T-cell (primary cell): ENCODE data around the gene OIP5. TPM values are rescaled to one million over a fixed set of nuclear protein-coding genes. Genes with fewer than 3 reads are reported as not detected.

ENCODE experiments used
- ATAC-seq, 4 experiments: fragments of 200-7000 bp in 3 of 4; fragments of 150-1000 bp in 1 of 4; cut with Tn5 transposase; replicated peaks in 1 of 4; 1 replicate in 3 of 4; 2 replicates in 1 of 4; pipeline ENCODE4 v1.10.0; 2021; ENCODE audit warnings: moderate library complexity in 3 of 4, mild to moderate bottlenecking in 2 of 4, moderate number of reproducible peaks in 1 of 4
- CTCF ChIA-PET, 2 donors: fragments of 300-600 bp; sonication (Branson Sonifier 250); formaldehyde crosslinking; loops; one replicate each; lab custom pipeline; 2022; ENCODE audit warnings: antibody characterized with exemption in 2 of 2; lab: Charles Lee
- POLR2A ChIA-PET, 2 donors: fragments of 300-600 bp; sonication (Branson Sonifier 250); formaldehyde crosslinking; loops; one replicate each; lab custom pipeline; 2022; ENCODE audit warnings: antibody characterized with exemption in 2 of 2; lab: Charles Lee
- DNase-seq, 35 experiments: peaks; one replicate each; pipeline versions ENCODE4 v3.0.0 to v3.0.0-alpha.2; 2013 to 2023
- H3K27ac ChIP-seq: one replicate; pipeline ENCODE4 v1.5.1; 2013; ENCODE audit warnings: low read length
- H3K27me3 ChIP-seq, 2 experiments: replicated peaks in 1 of 2; 1 replicate in 1 of 2; 2 replicates in 1 of 2; pipeline versions ENCODE4 v1.6.1 to v1.7.0; 2013; ENCODE audit warnings: low read length in 1 of 2, mixed read lengths in 1 of 2; ENCODE audit not compliant: control insufficient read depth in 2 of 2, insufficient read depth in 2 of 2; ENCODE audit errors: extremely low read depth in 1 of 2
- H3K36me3 ChIP-seq, 2 donors: 1 replicate in 1 of 2; 2 replicates in 1 of 2; pipeline versions ENCODE4 v1.6.1 to v1.7.0; 2013; ENCODE audit warnings: low read length in 1 of 2; ENCODE audit not compliant: control insufficient read depth in 2 of 2, insufficient read depth in 1 of 2; ENCODE audit errors: extremely low read depth in 1 of 2
- H3K4me1 ChIP-seq, 2 experiments: 1 replicate in 1 of 2; 2 replicates in 1 of 2; pipeline versions ENCODE4 v1.6.1 to v1.7.0; 2013; ENCODE audit warnings: low read length in 2 of 2, mixed read lengths in 1 of 2; ENCODE audit not compliant: insufficient read depth in 2 of 2, control insufficient read depth in 1 of 2; ENCODE audit errors: extremely low read depth in 1 of 2
- H3K4me3 ChIP-seq, 2 donors: 1 replicate in 1 of 2; 2 replicates in 1 of 2; pipeline versions ENCODE4 v1.5.1 to v1.7.0; 2013; ENCODE audit warnings: mild to moderate bottlenecking in 2 of 2, low read length in 1 of 2, moderate library complexity in 1 of 2; ENCODE audit not compliant: control insufficient read depth in 1 of 2; ENCODE audit errors: extremely low read depth in 1 of 2
- H3K9me3 ChIP-seq: 2 replicates; pipeline ENCODE4 v1.7.0; 2013
- H3K27ac Mint-ChIP-seq, 2 donors: one replicate each; pipeline ENCODE4 v1.8.0; 2020 to 2021; ENCODE audit warnings: mild to moderate bottlenecking in 2 of 2, mixed read lengths in 2 of 2
- H3K27me3 Mint-ChIP-seq, 2 donors: one replicate each; pipeline ENCODE4 v1.8.0; 2021 to 2022; ENCODE audit warnings: mixed read lengths in 2 of 2
- H3K36me3 Mint-ChIP-seq: one replicate; pipeline ENCODE4 v1.8.0; 2021; ENCODE audit warnings: mixed read lengths
- H3K4me1 Mint-ChIP-seq, 3 donors: one replicate each; pipeline ENCODE4 v1.8.0; 2020 to 2022; ENCODE audit warnings: mixed read lengths in 3 of 3, mild to moderate bottlenecking in 1 of 3
- H3K4me3 Mint-ChIP-seq, 3 donors: one replicate each; pipeline ENCODE4 v1.8.0; 2020 to 2022; ENCODE audit warnings: mild to moderate bottlenecking in 3 of 3, mixed read lengths in 3 of 3, moderate library complexity in 3 of 3
- H3K9me3 Mint-ChIP-seq, 3 donors: one replicate each; pipeline ENCODE4 v1.8.0; 2020 to 2022; ENCODE audit warnings: mixed read lengths in 3 of 3
- WGBS: methylation state at CpG from one replicate; pipeline ENCODE4 v1.1.5; 2013; ENCODE audit warnings: missing lambda C conversion rate; ENCODE audit not compliant: insufficient coverage; 5-methylcytosine and 5-hydroxymethylcytosine counted together
- total RNA-seq, 35 experiments: library from RNA in 6 of 35; stranded (reverse) in 6 of 35; fragments of 120-200 nt in 1 of 35; gene quantifications; one replicate each; pipeline versions ENCODE4 v1.2.1 to v1.2.4 and lab custom pipeline; 2013 to 2026

Gene OIP5
- under 1 TPM in 3 of 5 donors, not detected in 2; 0.58 to 0.82 (median 0.70) TPM for total RNA-seq
- 0.53 TPM for total RNA-seq (2013)
- total RNA-seq (lab: John Stamatoyannopoulos, UW), result 0.05 to 11.4 (median 0.46) reads per million in 29 experiments

GRCh38 chr15:41332194-41333025, at the start of gene OIP5, which contains the start of gene NUSAP1:
OIP5 (minus strand) TSS chr15:41332591; CDS start chr15:41332561, 30 bp downstream.
NUSAP1 (plus strand) TSS chr15:41332881; CDS start chr15:41332958, 77 bp downstream.
- peaks cover 26 to 38% (median 28%) of the 10 kb centered on the region in 3 donors for H3K4me1 Mint-ChIP-seq
- H3K36me3 ChIP-seq, result no peaks in the 10 kb centered on the region
- H3K27me3 ChIP-seq, result no peaks in the 10 kb centered on the region
- H3K9me3 ChIP-seq, result no peaks in the 10 kb centered on the region
- peak within 1 kb of the TSS; percentile 90 to 99 (median 97) for H3K4me3 Mint-ChIP-seq
- H3K9me3 Mint-ChIP-seq, result no peaks in the 10 kb centered on the region
- ChIA-PET POLR2A (interaction anchor here in 1 of 2 donors (0.6 to 1.1 kb wide), 2 partner anchors 212 to 768 kb away, joined by 5 to 10 read pairs; partner anchors contain the start of genes CCDC32 and RPAP1), CTCF (interaction anchor here (0.6 to 1.2 kb wide), 5 partner anchors 101 to 442 kb away, joined by 3 to 5 read pairs (median 4); partner anchors contain the start of genes CHP1 (in 1 of the 2) and MAPKBP1 (in 1 of the 2))
- peak; percentile 96 to 97 (median 97) for ATAC-seq
- H3K4me1 ChIP-seq, result peaks cover 8 to 9% of the 10 kb centered on the region in 2 experiments
- peak; percentile 93 to 99 (median 98) for DNase-seq
- peak within 1 kb of the TSS; percentile 70 to 97 for H3K4me3 ChIP-seq
- under 1% methylated on average over 60 of the region's 64 CpGs for WGBS
- no peaks in the 10 kb centered on the region for H3K27me3 Mint-ChIP-seq
- no peaks in the 10 kb centered on the region for H3K36me3 Mint-ChIP-seq
- H3K27ac Mint-ChIP-seq, result peak within 1 kb of the TSS; percentile 76 to 94
- H3K27ac ChIP-seq, result peak within 1 kb of the TSS; percentile 50

GRCh38 chr15:41377978-41378377, 45.6 kb upstream of the OIP5 start:
- H3K27me3 ChIP-seq, result no peaks in the 10 kb centered on the region
- ATAC-seq (no peak), DNase-seq (no peak)
- CTCF ChIA-PET, result no interaction called here
- WGBS, result 100% methylated on average over 4 of the region's 4 CpGs
- no peaks in the 10 kb centered on the region for H3K9me3 Mint-ChIP-seq
- no peaks in the 10 kb centered on the region for H3K9me3 ChIP-seq
- peaks cover 0 to 3% of the 10 kb centered on the region in 2 donors for H3K36me3 ChIP-seq
- peaks cover 4% of the 10 kb centered on the region for H3K36me3 Mint-ChIP-seq
- no peaks in the 10 kb centered on the region for H3K27me3 Mint-ChIP-seq
- no peaks in the 10 kb centered on the region for H3K4me1 ChIP-seq
- no peak overlapping the region for H3K27ac ChIP-seq
- H3K4me3 ChIP-seq, result no peak overlapping the region
- no peak overlapping the region for H3K4me3 Mint-ChIP-seq
- POLR2A ChIA-PET, result no interaction called here
- no peaks in the 10 kb centered on the region for H3K4me1 Mint-ChIP-seq
- H3K27ac Mint-ChIP-seq, result no peak overlapping the region

DNA sequence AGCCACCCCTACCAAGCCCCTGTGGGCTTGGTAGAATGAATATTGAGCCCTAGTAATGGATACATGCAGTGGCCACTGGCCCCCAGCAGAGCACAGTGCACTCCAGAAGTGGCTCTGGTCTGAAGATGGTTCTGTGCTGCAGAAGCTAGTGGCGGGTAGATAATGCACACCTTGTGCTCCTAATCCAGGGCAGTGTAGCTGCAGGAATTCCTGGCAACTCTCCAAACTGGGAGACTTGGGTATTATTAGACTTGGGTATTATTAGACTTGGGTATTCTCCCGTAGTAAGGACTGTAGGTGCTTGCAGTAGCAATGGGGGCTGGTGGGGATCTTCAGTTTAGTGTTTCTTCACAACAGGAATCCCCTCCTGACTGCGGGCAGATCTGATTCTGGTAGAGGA, 35.0 kb upstream of the OIP5 start:
- H3K36me3 Mint-ChIP-seq, result peaks cover 3% of the 10 kb centered on the region
- 92% methylated on average over 2 of the region's 3 CpGs for WGBS
- no peak for ATAC-seq
- no peaks in the 10 kb centered on the region for H3K9me3 Mint-ChIP-seq
- no peak overlapping the region for H3K27ac Mint-ChIP-seq
- H3K36me3 ChIP-seq, result no peaks in the 10 kb centered on the region
- H3K4me1 ChIP-seq, result no peaks in the 10 kb centered on the region
- H3K4me3 ChIP-seq, result no peak overlapping the region
- H3K27me3 Mint-ChIP-seq, result no peaks in the 10 kb centered on the region
- H3K4me3 Mint-ChIP-seq, result no peak overlapping the region
- H3K27ac ChIP-seq, result no peak overlapping the region
- DNase-seq, result no peak
- H3K27me3 ChIP-seq, result no peaks in the 10 kb centered on the region
- ChIA-PET POLR2A (interaction anchor here in 1 of 2 donors (0.7 kb wide), 1 partner anchor 512 kb away, joined by 4 read pairs; no protein-coding TSS in a partner anchor), CTCF (no interaction called here)
- peaks cover 0 to 2% (median 0%) of the 10 kb centered on the region in 3 donors for H3K4me1 Mint-ChIP-seq
- H3K9me3 ChIP-seq, result no peaks in the 10 kb centered on the region

- DNase-seq (no peak), ATAC-seq (no peak)
- no peak overlapping the region for H3K4me3 ChIP-seq
- no peak overlapping the region for H3K27ac ChIP-seq
- H3K4me3 Mint-ChIP-seq, result no peak overlapping the region
- WGBS, result no CpG with 5 or more reads among the region's 10 CpGs
- H3K36me3 ChIP-seq, result no peaks in the 10 kb centered on the region
- H3K36me3 Mint-ChIP-seq, result no peaks in the 10 kb centered on the region
- no peaks in the 10 kb centered on the region for H3K27me3 Mint-ChIP-seq
- POLR2A ChIA-PET, result no interaction called here
- H3K9me3 ChIP-seq, result no peaks in the 10 kb centered on the region
- CTCF ChIA-PET, result interaction anchor here in 1 of 2 donors (0.6 kb wide), 1 partner anchor 339 kb away, joined by 4 read pairs; no protein-coding TSS in a partner anchor
- no peaks in the 10 kb centered on the region for H3K27me3 ChIP-seq
- H3K9me3 Mint-ChIP-seq, result no peaks in the 10 kb centered on the region
- H3K27ac Mint-ChIP-seq, result no peak overlapping the region
- H3K4me1 ChIP-seq, result no peaks in the 10 kb centered on the region
- H3K4me1 Mint-ChIP-seq, result no peaks in the 10 kb centered on the region
These were observed 22.0 kb upstream of the OIP5 start for GRCh38 chr15:41354371-41354770.

GRCh38 chr15:41350057-41350717, 17.8 kb upstream of the OIP5 start:
- Mint-ChIP-seq H3K4me3 (no peak overlapping the region), H3K9me3 (no peaks in the 10 kb centered on the region), H3K27ac (no peak overlapping the region), H3K36me3 (no peaks in the 10 kb centered on the region), H3K27me3 (no peaks in the 10 kb centered on the region), H3K4me1 (peaks cover 0 to 2% (median 0%) of the 10 kb centered on the region in 3 donors)
- POLR2A ChIA-PET, result no interaction called here
- no peaks in the 10 kb centered on the region for H3K9me3 ChIP-seq
- ATAC-seq (no peak), DNase-seq (no peak)
- no peaks in the 10 kb centered on the region for H3K27me3 ChIP-seq
- CTCF ChIA-PET, result interaction anchor here in 1 of 2 donors (0.7 kb wide), 1 partner anchor 343 kb away, joined by 5 read pairs; no protein-coding TSS in a partner anchor
- no peak overlapping the region for H3K4me3 ChIP-seq
- no CpG with 5 or more reads among the region's 10 CpGs for WGBS
- H3K27ac ChIP-seq, result no peak overlapping the region
- no peaks in the 10 kb centered on the region for H3K36me3 ChIP-seq
- no peaks in the 10 kb centered on the region for H3K4me1 ChIP-seq

DNA sequence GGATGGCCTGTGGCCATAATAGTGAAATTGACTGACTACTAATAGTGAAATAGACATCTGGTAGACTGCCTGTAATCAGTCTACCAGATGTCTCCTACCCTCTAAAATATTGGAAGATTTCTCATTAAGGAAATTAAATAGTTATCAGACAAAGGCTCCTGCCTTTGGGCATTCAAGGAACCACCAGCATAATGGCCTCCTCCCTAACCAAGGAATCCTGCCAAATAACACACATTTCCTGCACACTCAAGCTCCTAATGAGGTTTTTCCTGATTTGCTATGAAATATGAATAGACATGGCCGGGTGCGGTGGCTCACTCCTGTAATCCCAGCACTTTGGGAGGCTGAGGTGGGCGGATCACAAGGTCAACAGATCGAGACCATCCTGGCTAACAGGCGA, 14.8 kb upstream of the OIP5 start:
- ChIA-PET POLR2A (interaction anchor here in 1 of 2 donors (0.5 kb wide), 1 partner anchor 28 kb away, joined by 4 read pairs; no protein-coding TSS in a partner anchor), CTCF (no interaction called here)
- peaks cover 0 to 2% (median 0%) of the 10 kb centered on the region in 3 donors for H3K4me1 Mint-ChIP-seq
- WGBS, result no CpG with 5 or more reads among the region's 5 CpGs
- H3K27me3 Mint-ChIP-seq, result no peaks in the 10 kb centered on the region
- H3K36me3 Mint-ChIP-seq, result no peaks in the 10 kb centered on the region
- H3K9me3 Mint-ChIP-seq, result no peaks in the 10 kb centered on the region
- no peaks in the 10 kb centered on the region for H3K27me3 ChIP-seq
- no peak overlapping the region for H3K27ac Mint-ChIP-seq
- DNase-seq (no peak), ATAC-seq (no peak)
- no peak overlapping the region for H3K4me3 ChIP-seq
- no peak overlapping the region for H3K4me3 Mint-ChIP-seq
- no peak overlapping the region for H3K27ac ChIP-seq
- H3K4me1 ChIP-seq, result no peaks in the 10 kb centered on the region
- no peaks in the 10 kb centered on the region for H3K9me3 ChIP-seq
- no peaks in the 10 kb centered on the region for H3K36me3 ChIP-seq
